NCI-H1436 treated with DMSO at 0.1 percent for 48 hours (cell line): ENCODE measurements around the gene TMEM116.
"Not testable (repeated sequence)": the region's sequence is repeated elsewhere in the genome, so short reads cannot be mapped to it uniquely, and the experiment has no call there.

Source experiments
- DNase-seq: peaks from one replicate; lab custom pipeline; 2025; lab: John Stamatoyannopoulos, UW

The TMEM116 gene

DNA sequence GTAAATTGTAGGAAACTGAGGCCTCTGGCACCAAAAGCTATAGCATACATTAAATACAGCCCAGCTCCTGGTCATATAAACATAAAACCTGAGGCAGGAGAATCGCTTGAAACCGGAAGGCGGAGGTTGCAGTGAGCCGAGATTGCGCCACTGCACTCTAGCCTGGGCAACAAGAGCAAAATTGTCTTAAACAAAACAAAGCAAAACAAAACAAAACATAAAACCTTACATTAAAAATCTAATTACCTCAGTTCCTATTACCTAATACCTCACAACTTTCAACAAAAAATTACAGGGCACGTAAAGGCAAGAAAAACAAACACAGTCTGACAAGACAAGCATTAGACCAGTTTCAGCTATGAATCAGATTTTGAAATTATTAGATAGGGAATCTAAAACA, 36.7 kb downstream of the TMEM116 start:
- DNase-seq: no peak

DNA sequence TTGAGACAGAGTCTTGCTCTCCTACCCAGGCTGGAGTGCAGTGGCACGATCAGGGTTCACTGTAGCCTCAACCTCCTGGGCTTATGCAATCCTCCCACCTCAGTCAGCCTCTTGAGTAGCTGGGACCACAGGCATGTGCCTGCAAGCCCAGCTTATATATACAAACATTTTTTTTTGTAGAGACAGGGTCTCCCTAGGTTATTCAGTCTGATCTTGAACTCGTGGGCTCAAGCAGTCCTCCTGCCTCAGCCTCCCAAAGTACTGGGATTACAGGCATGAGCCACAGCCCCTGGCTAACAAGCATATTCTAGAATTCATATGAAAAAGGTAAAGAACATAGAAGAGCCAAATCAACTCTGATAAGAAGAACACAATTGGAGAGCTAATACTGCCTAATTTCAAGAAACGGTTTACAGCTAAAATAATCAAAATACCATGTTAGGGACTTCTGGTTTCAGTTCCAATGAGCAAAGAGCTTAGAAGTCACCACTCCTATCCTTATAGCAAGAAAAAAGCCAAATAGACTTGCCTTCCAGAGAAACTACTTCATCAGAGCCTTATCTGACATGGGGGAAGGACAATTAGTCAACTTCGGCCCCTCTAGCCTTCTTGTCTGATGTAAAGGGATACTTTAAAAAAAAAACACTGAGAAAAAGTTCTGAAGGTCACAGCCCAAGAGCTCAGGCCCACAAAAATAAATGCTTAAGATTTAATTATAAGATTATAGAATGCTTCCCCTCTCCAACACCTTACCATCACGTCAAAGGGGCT, 37.6 kb downstream of the TMEM116 start:
- DNase-seq: no peak

DNA sequence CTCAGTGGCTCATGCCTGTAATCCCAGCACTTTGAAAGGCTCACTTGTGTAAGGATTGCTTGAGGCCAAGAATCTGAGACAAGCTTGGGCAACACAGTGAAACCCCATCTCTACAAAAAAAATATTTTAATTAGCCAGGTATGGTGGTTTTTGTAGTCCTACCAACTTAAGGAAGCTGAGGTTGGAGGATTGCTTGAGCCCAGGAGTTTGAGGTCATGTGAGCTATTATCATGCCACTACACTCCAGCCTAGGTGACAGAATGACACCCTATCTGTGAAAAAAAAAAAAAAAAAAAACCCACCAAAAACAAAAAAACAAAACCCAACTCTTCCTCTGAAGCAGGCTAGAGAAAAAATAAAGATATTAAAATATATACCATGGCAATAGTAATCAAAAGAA, 41.2 kb downstream of the TMEM116 start:
- DNase-seq: no peak

DNA sequence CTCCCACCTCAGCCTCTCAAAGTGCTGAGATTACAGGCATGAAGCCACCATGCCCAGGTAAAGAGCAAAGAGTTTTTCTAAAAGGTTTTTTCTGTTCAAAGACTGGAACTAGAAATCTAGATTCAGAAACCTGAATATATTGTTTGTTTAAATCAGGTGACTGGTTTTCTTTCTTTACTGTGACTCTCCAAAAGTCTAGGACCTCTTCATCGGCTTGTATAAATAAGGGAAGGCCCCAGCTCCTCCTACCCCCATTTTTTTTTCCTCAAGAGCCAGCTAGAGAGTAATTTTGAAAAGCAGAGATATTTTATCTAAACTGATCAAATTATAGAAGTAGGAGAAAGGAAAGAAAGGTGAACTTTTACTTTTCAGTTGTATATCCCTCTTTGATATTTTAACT, 48.0 kb downstream of the TMEM116 start:
- no peak for DNase-seq

DNA sequence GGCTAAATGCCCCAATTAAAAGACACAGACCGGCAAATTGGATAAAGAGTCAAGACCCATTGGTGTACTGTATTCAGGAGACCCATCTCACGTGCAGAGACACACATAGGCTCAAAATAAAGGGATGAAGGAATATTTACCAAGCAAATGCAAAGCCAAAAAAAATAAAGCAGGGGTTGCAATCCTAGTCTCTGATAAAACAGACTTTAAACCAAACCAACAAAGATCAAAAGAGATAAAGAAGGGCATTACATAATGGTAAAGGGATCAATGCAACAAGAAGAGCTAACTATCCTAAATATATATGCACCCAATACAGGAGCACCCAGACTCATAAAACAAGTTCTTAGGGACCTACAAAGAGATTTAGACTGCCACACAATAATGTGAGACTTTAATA, 53.4 kb downstream of the TMEM116 start:
- not testable (repeated sequence) for DNase-seq

DNA sequence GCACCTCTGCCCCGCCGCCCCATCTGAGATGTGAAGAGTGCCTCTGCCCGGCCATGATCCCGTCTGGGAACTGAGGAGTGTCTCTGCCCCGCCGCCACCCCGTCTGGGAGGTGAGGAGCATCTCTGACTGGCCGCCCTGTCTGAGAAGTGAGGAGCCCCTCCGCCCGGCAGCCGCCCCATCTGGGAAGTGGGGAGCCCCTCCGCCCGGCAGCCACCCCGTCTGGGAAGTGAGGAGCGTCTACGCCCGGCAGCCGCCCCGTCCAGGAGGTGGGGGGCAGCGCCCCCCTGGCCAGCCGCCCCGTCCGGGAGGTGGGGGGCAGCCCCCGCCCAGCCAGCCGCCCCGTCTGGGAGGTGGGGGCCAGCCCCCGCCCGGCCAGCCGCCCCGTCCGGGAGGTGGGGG, 55.7 kb downstream of the TMEM116 start:
- DNase-seq: not testable (repeated sequence)

DNA sequence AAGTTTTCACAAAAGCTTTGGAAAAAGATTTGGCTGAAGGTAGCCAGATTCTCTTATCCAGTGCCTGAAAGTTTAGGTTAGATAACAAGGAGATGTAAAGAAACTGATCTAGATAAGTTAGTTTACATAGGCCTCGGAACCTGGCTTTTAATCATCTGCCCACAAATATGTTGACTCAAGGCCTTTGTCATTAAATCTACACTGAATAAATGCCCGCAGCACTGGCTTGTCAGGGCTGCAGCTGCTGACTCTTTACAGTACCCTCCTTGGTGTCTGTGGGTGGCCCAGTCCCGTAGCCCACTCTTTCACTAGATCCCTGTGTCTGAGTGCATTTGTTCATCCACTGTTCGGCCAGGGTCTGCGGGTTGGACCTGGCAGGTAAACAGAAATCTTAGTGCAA, 58.0 kb downstream of the TMEM116 start:
- no peak for DNase-seq

DNA sequence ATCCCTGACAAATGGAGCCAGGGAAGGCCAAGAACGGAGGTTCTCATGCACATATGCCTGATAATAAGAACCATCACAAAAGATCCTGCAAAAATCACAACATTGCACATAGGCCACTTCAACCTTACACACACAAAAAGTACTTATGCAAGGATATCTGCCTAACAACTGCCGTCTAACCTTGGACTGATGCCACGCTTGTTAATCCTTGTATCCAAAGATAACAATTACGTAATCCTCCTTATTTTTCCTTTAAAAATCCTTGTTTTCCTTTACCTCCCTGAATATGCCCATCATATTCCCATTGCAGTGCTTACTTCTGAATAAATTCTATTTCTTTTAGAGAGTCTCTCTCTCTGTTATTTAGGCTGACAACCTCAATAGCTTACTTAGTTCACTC, 59.5 kb downstream of the TMEM116 start:
- DNase-seq: no peak

DNA sequence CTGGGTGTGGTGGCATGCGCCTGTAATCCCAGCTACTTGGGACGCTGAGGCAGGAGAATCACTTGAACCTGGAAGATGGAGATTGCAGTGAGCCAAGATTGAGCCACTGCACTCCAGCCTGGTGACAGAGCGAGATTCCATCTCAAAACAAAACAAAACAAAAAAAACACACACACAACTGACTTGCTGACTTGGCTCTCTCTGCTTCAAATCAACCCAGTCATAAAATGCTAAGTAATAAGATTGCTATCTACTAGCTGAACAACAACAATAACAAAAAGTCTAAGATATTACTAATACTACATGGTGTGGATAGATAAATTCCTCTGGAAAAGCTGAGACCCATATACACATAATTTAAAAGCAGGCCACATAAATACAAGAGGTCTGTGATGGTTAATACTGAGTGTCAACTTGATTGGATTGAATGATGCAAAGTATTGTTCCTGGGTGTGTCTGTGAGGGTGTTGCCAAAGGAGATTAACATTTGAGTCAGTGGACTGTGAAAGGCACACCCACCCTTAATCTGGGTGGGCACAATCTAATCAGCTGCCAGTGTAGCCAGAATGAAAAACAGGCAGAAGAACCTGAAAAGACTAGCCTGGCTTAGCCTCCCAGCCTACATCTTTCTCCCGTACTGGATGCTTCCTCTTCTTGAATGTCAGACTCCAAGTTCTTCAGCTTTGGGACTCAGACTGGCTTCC, 60.7 kb downstream of the TMEM116 start:
- DNase-seq: not testable (repeated sequence)

DNA sequence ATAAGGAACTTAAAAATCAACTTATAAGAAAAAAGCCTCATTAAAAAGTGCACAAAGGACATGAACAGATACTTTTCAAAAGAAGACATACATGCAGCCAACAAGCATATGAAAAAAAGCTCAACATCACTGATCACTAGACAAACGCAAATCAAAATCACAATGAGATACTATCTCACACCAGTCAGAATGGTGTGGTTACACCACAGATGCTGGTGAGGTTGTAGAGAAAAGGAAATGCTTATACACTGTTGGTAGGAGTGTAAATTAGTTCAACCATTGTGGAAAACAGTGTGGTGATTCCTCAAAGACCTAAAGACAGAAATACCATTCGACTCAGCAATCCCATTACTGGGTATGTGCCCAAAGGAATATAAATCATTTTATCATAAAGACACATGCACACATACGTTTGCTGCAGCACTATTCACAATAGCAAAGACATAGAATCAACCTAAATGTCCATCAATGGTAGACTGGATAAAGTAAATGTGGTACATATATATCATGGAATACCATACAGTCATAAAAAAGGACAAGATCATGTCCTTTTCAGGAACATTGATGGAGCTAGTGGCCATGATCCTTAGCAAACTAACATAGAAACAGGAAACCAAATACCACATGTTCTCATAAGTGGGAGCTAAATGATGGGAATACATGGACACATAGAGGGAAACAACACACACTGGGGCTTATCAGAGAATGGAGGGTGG, 61.8 kb downstream of the TMEM116 start:
- not testable (repeated sequence) for DNase-seq

DNA sequence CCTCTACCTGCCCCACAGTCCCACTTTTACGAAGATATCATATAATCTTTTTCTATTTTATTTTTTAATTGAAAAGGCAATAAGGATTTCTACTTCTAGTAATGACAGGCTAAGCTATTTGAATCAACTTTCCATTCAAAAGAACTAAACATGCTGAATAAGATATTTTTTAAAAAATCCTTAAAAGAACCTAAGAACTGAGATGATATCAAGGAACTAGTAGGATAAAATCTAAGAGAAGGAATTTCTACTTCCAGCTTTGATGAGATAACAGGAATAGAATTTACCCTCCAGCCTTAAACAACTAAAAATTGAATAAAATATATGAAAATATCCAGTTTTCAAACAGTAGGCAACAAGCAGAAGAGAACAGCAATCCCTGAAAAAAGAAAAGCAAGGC, 69.0 kb downstream of the TMEM116 start:
- DNase-seq: no peak

DNA sequence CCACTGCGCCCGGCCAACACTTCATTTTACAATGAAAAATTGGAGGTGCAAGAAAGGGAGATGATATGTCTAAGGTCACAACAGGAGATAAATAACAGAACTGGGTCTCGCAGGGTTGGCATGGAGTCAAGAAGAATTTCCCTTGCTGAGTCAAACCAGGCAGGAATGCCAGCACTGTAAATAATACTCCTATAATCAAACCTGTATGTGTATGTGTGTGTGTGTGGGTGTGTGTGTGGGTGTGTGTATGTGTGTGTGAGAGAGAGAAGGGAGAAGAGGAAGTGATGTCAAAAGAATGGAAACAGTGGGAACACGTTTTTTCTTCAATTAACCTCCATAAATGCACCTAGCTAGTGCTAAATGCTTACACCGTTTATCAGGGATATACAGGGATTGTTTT, 70.4 kb downstream of the TMEM116 start:
- no peak for DNase-seq

DNA sequence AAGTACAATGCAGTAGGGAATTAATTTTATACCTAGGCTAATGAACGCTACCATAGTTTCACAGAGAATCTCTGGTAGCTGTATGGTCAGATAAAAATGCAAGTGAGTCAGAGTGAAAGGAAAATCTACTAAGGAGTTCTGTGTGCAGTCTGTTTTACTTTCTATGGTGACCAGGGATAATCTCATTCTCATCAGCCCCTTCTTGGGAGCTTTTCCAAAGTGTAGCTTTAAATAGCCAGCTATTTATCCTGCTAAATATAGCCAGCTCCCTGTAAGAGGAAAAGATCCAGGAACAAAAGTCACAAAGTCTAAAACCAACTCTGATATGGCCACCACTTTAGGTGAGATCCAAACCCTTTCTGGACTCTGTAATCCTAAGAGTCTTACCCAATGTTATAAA, 75.5 kb downstream of the TMEM116 start:
- no peak for DNase-seq

DNA sequence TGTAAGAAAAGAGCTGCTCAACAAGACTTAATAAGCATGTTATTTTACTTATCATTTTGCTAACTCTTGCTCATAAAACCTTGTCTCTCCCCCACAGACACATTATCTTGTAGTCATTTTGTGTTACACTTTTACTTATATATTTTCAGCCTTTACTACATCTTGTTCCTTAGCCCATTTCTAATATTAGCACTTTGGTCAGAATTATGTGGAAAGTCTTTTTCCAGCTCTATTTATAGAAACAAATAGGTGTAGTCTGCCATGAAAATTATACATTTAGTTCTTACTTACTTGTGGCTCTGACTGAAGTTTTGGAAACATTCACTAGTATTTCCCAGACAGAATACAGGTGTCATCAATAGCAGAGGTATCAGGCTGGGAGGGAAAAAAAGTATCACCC, 76.1 kb downstream of the TMEM116 start:
- no peak for DNase-seq

DNA sequence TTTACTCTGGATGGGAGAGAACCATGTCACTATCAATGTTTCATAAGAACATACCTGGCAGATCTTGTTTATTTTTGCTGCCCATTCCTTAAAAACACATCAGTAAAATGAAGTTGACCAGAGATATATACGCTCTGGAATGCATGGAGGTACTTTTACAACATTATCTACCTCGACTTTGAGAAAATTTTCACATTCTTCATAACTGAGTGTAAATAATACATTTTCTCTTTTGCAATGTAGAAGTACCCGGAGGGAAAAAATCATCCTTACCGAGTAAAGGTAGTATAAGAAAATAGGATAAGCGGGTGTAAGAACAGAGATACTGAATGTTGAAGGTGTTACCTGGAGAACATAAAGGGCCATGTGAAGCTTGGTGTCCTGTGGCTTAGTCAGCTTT, 80.7 kb downstream of the TMEM116 start:
- no peak for DNase-seq

DNA sequence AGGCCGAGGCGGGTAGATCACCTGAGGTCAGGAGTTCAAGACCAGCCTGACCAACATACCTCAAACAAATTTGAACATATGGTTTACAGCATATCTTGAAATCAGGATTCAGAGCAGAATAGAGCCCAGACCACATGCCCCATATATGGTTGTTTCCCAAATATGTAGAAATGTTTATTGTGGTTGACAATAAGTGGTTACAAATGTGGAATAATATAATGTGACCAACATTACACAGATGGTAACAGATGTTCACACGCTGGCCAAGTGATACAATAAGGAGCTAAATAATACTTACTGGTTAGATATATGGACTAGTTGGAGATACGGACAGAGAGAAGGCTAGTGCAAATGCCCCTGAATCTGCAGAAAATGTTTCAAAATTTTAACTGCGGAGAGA, 85.6 kb downstream of the TMEM116 start:
- DNase-seq: no peak

DNA sequence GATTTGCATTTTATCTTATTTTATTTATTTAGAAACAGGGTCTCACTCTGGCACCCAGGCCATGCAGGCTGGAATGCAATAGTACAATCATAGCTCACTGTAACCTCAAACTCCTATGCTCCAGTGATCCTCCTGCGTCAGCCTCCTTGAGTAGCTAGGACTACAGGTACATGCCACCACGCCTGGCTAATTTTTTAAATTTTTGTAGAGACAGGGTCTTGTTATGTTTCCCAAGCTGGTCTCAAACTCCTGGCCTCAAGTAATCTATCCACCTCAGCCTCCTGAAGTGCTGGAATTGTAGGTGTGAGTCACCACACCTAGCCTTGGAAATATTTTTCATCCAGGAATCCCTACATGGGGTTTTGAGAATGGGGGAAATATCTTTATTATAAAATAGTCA, 86.3 kb downstream of the TMEM116 start:
- DNase-seq: no peak

DNA sequence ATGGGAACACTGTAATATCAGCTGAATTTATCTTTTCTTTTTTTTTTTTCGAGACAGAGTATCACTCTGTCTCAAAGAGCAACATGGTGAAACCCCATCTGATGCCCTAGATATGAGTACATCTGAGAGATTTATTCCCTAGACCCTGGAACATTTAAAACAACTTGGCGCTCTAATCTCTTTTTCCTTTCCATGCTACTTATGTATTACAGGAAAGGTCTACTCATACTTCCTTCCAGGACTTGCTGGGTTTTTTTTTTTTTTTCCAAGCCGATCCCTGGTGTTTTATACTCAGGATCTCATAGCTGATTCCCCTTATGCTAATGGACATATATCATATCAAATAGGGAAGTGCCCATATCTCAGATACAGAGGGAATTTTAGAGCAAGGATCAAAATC, 87.8 kb downstream of the TMEM116 start:
- no peak for DNase-seq

DNA sequence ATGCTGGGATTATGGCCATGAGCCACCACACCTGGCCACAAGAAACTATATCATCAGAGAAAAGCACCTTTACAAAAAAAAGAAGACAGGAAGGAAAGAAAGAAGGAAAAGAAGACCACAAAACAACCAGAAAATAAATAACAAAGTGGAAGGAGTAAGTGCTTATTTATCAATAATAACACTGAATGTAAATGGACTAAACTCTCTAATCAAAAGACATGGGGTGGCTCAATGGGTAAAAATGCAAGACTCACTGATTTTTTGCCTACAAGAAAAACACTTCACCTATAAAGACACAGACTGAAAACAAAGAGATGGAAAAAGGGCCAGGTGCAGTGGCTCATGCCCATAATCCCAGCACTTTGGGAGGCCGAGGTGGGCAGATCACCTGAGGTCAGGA, 105.2 kb downstream of the TMEM116 start:
- no peak for DNase-seq

DNA sequence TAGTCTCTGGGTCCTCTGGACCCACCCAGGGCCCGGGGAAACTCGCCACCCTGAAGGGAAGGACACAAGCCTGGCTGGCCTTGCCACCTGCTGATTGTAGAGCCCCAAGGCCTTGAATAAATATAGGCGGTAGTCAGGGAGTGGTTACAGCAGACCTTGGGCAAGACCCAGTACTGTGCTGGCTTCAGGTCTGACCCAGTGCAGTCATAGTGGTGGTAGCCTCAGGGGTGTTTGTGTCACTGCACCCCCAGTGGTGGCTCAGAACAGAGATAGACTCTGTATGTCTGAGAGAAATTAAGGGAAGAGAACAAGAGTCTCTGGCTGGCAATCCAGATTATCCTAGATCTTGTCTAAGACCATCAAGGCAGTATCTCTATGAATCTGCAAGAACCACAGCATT, 107.5 kb downstream of the TMEM116 start:
- DNase-seq: no peak

DNA sequence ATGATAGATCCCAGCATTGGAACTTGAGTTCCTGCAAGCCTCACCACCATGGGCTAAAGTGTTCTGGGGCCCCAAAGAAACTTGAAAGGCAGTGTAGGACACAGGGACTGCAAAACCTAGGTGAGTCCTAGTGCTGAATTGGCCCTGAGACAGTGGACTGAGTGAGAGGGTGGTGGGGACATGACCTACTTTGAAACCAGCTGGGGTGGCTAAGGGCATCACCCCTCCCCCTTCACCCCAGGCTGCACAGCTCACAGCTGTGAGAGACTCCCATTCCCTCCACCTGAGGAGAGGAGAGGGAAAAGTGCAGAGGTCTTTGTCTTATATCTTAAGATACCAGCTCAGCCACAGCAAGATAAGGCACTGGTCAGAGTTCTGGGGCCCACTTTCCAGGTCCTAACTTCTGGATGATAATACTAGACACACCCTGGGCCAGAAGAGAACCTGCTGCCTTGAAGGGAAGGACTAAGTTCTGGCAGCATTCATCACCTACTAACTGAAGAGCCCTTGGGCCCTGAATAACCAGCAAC, 108.5 kb downstream of the TMEM116 start:
- no peak for DNase-seq

DNA sequence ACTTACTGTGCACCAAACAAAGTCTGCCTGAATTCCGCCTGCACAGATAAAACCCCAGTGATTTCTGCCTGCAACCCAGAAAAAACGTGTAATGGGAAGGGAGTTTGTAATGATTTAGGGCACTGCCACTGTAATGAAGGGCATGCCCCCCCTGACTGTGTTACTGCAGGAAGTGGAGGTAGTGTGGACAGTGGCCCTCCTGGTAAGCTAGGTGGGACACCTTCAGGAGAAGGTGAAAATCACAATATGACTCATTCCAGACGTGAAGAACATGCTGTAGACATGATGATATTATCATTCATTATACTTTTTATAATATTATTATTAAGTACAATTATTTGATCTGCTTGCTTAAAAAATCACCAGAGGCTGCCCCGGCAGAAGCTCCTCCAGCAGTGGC, 111.8 kb downstream of the TMEM116 start:
- DNase-seq: no peak

DNA sequence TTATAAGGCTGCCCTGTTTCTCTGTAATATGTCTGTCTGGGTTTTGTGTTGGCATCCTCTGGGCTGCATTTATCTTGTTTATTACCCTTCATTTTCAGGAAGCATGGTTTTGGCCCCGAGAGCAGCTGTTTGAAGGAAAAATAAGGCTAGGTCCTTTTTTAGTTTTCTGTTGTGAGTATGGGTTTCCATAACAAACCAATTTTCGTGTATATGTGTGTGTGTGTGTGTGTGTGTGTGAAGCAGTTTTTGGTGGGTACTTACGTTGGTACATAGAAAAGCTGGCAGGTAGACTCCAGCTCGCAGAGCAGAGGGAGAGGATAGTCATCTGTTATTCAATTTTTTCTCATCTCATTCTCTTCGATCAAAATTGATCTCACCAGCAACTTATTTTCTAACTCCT, 118.4 kb downstream of the TMEM116 start:
- no peak for DNase-seq
